Measurements from ENCODE around the gene PGAM2. TPM values are rescaled to one million over a fixed set of nuclear protein-coding genes. Genes with fewer than 3 reads are reported as not detected.
"Not testable (repeated sequence)": the region's sequence is repeated elsewhere in the genome, so short reads cannot be mapped to it uniquely, and the experiment has no call there.

The PGAM2 gene
- total and polyA plus RNA-seq, 2 of the 4 experiments (the other 2 are of a cell fraction): not detected

DNA sequence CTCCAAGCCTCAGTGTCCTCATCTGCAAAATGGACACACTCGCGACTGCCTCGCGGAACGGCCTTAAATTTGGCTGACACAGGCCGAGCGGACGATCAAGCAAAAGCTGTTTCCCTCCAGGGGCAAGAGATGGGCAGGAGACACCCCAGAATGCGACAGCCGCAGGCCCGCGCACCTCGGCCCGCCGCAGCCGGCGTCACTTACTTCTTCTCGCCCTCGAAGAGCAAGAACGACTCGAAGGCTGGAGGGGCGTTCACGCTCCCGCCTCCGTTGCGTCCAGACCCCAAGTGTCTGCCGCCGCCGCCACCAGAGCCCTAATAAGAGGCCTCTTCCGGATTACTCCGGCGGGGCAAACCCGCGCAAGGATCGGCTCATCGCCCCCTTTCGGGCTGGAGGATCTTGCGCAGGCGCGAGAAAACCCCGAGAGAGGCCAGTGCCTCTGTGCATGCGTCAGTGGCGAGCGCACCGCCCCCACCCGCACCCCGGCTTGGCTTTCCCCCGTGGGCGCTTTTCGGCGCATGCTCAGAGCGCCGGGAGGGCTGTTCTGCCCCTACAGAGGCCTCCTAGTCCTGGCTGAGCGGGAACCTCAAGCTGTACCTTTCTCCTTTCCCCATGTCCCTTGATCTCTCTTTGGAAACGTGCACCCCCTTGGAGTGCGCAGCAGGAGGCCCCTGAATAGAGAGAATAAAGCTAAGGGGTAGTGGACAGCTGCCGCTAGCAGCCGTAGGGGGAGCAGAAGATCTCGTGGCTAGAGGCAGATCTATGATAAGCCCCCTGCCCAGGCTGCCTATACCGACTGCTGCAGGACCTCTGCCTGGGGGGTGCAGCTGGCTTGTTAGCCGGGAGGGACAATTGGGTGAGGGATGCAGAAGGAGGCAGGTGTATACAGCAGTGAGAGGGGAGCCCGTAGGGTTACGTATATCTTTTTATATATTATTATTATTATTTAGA, 46.2 kb downstream of the PGAM2 start:
- H3K9me3 ChIP-seq (ENCODE audit: control insufficient read depth, insufficient read depth, low read length); H3K9me1 ChIP-seq (ENCODE audit: insufficient read depth, low read length); BruUV-seq (replicated peaks); H4K20me1 ChIP-seq (ENCODE audit: insufficient read depth, low read length); H4K91ac ChIP-seq (ENCODE audit: insufficient read depth, low read depth, low read length); H2BK15ac ChIP-seq (ENCODE audit: low read depth, low read length); H3K4me1 ChIP-seq (ENCODE audit: control insufficient read depth, insufficient read depth, low read length); H3K27me3 ChIP-seq (ENCODE audit: control insufficient read depth, insufficient read depth, low read length); H2BK20ac ChIP-seq (ENCODE audit: low read depth, low read length); in situ Hi-C loops (cut with MboI; ENCODE audit: low sequenced_read_pairs); H3K18ac ChIP-seq (ENCODE audit: low read depth, low read length); dilution Hi-C loops (cut with HindIII; ENCODE audit: low sequenced_read_pairs, unreplicated experiment); H3K36me3 ChIP-seq (ENCODE audit: control insufficient read depth, insufficient read depth, low read length); H3K23ac ChIP-seq (ENCODE audit: low read depth, low read length); H2AK9ac ChIP-seq (replicated peaks; ENCODE audit: low read depth, low read length, poor library complexity); intact Hi-C loops (cut with micrococcal nuclease); H3K79me1 ChIP-seq (ENCODE audit: low read depth in 1 of 2, low read length in 2 of 2); H2BK120ac ChIP-seq (ENCODE audit: low read depth, low read length): not testable (repeated sequence)
- Histone ChIP-seq H2AK5ac (ENCODE audit: low read depth, low read length) (peak overlapping the region; percentile 70; the same call in 1 of the 2 replicates), H4K5ac (ENCODE audit: low read depth, low read length) (peak overlapping the region; percentile 44), H2AFZ (replicated peaks; ENCODE audit: low read length, poor library complexity) (peak overlapping the region; percentile 78), H3K4me3 (ENCODE audit: insufficient read depth, low read depth, low read length) (peak overlapping the region; percentile 88), H3K27ac (ENCODE audit: insufficient read depth, low read length) (peak overlapping the region; percentile 66), H2BK5ac (ENCODE audit: low read depth, low read length, poor library complexity, severe bottlenecking) (peak overlapping the region; percentile 68), H3K56ac (ENCODE audit: extremely low read depth, insufficient read depth, low read length) (peak overlapping the region; percentile 37), H3K14ac (replicated peaks; ENCODE audit: low read depth, low read length) (peak overlapping the region; percentile 73; the same call in 1 of the 2 replicates), H4K8ac (ENCODE audit: low read depth in 2 of 2, low read length in 2 of 2) (peak overlapping the region; percentile 74 to 84), H3K4ac (ENCODE audit: low read depth, low read length) (peak overlapping the region; percentile 70; the same call in 1 of the 2 replicates), H3K4me2 (ENCODE audit: low read depth, low read length) (peak overlapping the region; percentile 56), H3K9ac (ENCODE audit: low read depth, low read length) (peak overlapping the region; percentile 81)
- TF ChIP-seq, protein P1, sequence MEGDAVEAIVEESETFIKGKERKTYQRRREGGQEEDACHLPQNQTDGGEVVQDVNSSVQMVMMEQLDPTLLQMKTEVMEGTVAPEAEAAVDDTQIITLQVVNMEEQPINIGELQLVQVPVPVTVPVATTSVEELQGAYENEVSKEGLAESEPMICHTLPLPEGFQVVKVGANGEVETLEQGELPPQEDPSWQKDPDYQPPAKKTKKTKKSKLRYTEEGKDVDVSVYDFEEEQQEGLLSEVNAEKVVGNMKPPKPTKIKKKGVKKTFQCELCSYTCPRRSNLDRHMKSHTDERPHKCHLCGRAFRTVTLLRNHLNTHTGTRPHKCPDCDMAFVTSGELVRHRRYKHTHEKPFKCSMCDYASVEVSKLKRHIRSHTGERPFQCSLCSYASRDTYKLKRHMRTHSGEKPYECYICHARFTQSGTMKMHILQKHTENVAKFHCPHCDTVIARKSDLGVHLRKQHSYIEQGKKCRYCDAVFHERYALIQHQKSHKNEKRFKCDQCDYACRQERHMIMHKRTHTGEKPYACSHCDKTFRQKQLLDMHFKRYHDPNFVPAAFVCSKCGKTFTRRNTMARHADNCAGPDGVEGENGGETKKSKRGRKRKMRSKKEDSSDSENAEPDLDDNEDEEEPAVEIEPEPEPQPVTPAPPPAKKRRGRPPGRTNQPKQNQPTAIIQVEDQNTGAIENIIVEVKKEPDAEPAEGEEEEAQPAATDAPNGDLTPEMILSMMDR (conservative IDR thresholded peaks at IDR 0.05; ENCODE audit: low read depth, low read length): peak; percentile 72
- TF ChIP-seq MAZ (IDR thresholded peaks at IDR 0.05; ENCODE audit: borderline replicate concordance, low read depth, low read length) (peak; percentile 88), POLR2A (IDR thresholded peaks at IDR 0.05; ENCODE audit: low read depth, low read length) (peak; percentile 89)
- ATAC-seq (ENCODE audit: low read depth) (peak; percentile 97), DNase-seq (peak; percentile 94)
- ChIA-PET CTCF (interaction anchor here (0.7 to 1.0 kb wide), 3 partner anchors 48 to 212 kb away, joined by 3 to 5 read pairs (median 4); no protein-coding TSS in a partner anchor), POLR2A (ENCODE audit: unreplicated experiment) (interaction anchor here (0.6 kb wide), 1 partner anchor 561 kb away, joined by 6 read pairs; no protein-coding TSS in a partner anchor)
- 0% methylated on average over 31 of the region's 63 CpGs; no CpG with 5 or more reads in 1 of the 2 experiments for WGBS, 2 experiments (ENCODE audit: extremely low coverage in 2 of 2, insufficient read length in 1 of 2)

DNA sequence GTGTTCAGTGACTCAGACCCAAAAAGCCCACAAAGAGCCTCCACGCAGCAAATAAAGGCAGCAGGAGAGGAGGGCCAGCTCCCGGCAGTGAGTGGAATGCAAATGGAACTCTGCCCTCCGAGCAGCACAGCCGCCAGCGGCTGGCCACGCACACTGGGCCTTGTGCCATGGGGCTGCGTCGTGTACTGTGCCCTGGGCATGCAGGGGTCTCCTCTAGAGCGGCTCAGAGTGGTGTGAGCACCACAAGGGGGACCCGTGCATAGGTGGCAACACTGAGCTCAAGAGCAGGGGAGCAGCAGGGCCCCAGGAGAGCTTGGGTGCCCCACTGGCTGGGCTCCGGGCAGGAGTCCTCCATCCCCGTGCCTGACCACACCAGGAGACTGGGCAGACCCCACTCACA, 50.3 kb downstream of the PGAM2 start:
- POLR2A ChIA-PET (ENCODE audit: unreplicated experiment); H3K4ac ChIP-seq (ENCODE audit: low read depth, low read length); H3K4me3 ChIP-seq (ENCODE audit: insufficient read depth, low read depth, low read length); H3K9ac ChIP-seq (ENCODE audit: low read depth, low read length); CTCF ChIA-PET; H4K8ac ChIP-seq (ENCODE audit: low read depth in 2 of 2, low read length in 2 of 2); H3K14ac ChIP-seq (replicated peaks; ENCODE audit: low read depth, low read length); H3K4me1 ChIP-seq (ENCODE audit: control insufficient read depth, insufficient read depth, low read length); H2AFZ ChIP-seq (replicated peaks; ENCODE audit: low read length, poor library complexity); BruUV-seq (replicated peaks); H3K9me1 ChIP-seq (ENCODE audit: insufficient read depth, low read length); H3K79me1 ChIP-seq (ENCODE audit: low read depth in 1 of 2, low read length in 2 of 2); H3K4me2 ChIP-seq (ENCODE audit: low read depth, low read length); H4K20me1 ChIP-seq (ENCODE audit: insufficient read depth, low read length); H4K91ac ChIP-seq (ENCODE audit: insufficient read depth, low read depth, low read length); H3K18ac ChIP-seq (ENCODE audit: low read depth, low read length); in situ Hi-C loops (cut with MboI; ENCODE audit: low sequenced_read_pairs); H3K23ac ChIP-seq (ENCODE audit: low read depth, low read length); H3K36me3 ChIP-seq (ENCODE audit: control insufficient read depth, insufficient read depth, low read length); H3K27me3 ChIP-seq (ENCODE audit: control insufficient read depth, insufficient read depth, low read length); ATAC-seq (ENCODE audit: low read depth); H3K9me3 ChIP-seq (ENCODE audit: control insufficient read depth, insufficient read depth, low read length); H2AK9ac ChIP-seq (replicated peaks; ENCODE audit: low read depth, low read length, poor library complexity); dilution Hi-C loops (cut with HindIII; ENCODE audit: low sequenced_read_pairs, unreplicated experiment); intact Hi-C loops (cut with micrococcal nuclease); H2BK15ac ChIP-seq (ENCODE audit: low read depth, low read length); H2BK20ac ChIP-seq (ENCODE audit: low read depth, low read length); H2BK5ac ChIP-seq (ENCODE audit: low read depth, low read length, poor library complexity, severe bottlenecking); H2AK5ac ChIP-seq (ENCODE audit: low read depth, low read length); H3K27ac ChIP-seq (ENCODE audit: insufficient read depth, low read length); H2BK120ac ChIP-seq (ENCODE audit: low read depth, low read length); H4K5ac ChIP-seq (ENCODE audit: low read depth, low read length); H3K56ac ChIP-seq (ENCODE audit: extremely low read depth, insufficient read depth, low read length); DNase-seq: not testable (repeated sequence)
- no CpG with 5 or more reads among the region's 12 CpGs for WGBS, 2 experiments (ENCODE audit: extremely low coverage in 2 of 2, insufficient read length in 1 of 2)
